ENCODE data around the gene DES. TPM values are rescaled to one million over a fixed set of nuclear protein-coding genes. Genes with fewer than 3 reads are reported as not detected.

Gene DES
- total and polyA plus RNA-seq, 2 experiments from 2014 or later, result 1.3 to 2.0 TPM

DNA sequence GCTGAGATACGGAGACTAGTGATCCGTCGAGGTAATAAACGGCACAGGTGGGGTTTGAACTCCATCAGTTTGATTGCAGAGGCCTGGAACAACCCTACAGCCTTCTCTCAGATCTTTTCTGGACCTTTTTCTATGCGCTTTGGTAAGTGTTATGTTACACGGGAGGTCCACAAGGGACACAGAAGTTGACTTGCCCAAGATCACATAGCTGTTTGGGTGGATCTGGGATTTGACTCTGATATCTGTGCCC is 29.3 kb upstream of the DES start:
- no peak for DNase-seq (ENCODE audit: low spot score)
- H3K4me1 Mint-ChIP-seq, result peaks cover 7% of the 10 kb centered on the region
- Histone ChIP-seq H4K20me1 (replicated peaks; ENCODE audit: insufficient read depth) (no peaks in the 10 kb centered on the region), H2AFZ (peak overlapping the region; percentile 99), H3K27me3 (ENCODE audit: insufficient read depth) (no peaks in the 10 kb centered on the region), H3K4me3 (peak overlapping the region; percentile 56), H3K4me1 (ENCODE audit: insufficient read depth) (no peaks in the 10 kb centered on the region), H3K27ac (ENCODE audit: low read depth) (no peak overlapping the region), H3F3A (replicated peaks; ENCODE audit: low read depth) (peaks cover 7% of the 10 kb centered on the region; the same call in 1 of the 2 replicates), H3K9me2 (ENCODE audit: insufficient read depth) (no peaks in the 10 kb centered on the region), H3K79me2 (replicated peaks; ENCODE audit: insufficient read depth) (no peaks in the 10 kb centered on the region), H3K36me3 (ENCODE audit: insufficient read depth) (no peaks in the 10 kb centered on the region), H3K4me2 (peak overlapping the region; percentile 71)
- no peaks in the 10 kb centered on the region; the same call in 2 of the 3 replicates for H3K9me3 Mint-ChIP-seq
- peaks cover 7% of the 10 kb centered on the region for H3K27me3 Mint-ChIP-seq (ENCODE audit: insufficient read depth, low read depth, poor library complexity)
- H3K27ac Mint-ChIP-seq, result no peak overlapping the region
- peak overlapping the region; percentile 73 for H3K4me3 Mint-ChIP-seq
- TF ChIP-seq ZNF114 (CRISPR knock-in tag; IDR thresholded peaks at IDR 0.05) (no peak), ZNF331 (CRISPR knock-in tag; IDR thresholded peaks at IDR 0.05; ENCODE audit: low read depth) (no peak), JUNB (IDR thresholded peaks at IDR 0.05; ENCODE audit: unreplicated experiment) (no peak), POLR2AphosphoS5 (IDR thresholded peaks at IDR 0.05; ENCODE audit: low read depth) (no peak), CTCF (conservative IDR thresholded peaks at IDR 0.05; ENCODE audit: low read depth in 2 of 2) (no peak), STAT1 (IDR thresholded peaks at IDR 0.05; ENCODE audit: unreplicated experiment) (no peak), NANOG (IDR thresholded peaks at IDR 0.05; ENCODE audit: borderline replicate concordance) (no peak), CREB1 (CRISPR knock-in tag; IDR thresholded peaks at IDR 0.05; ENCODE audit: low read depth) (no peak), EZH2 (IDR thresholded peaks at IDR 0.05; ENCODE audit: low read depth, unreplicated experiment) (no peak), REST (IDR thresholded peaks at IDR 0.05; ENCODE audit: unreplicated experiment) (no peak), EZH2phosphoT487 (IDR thresholded peaks at IDR 0.05; ENCODE audit: unreplicated experiment) (no peak)
- TF ChIP-seq, protein P1, sequence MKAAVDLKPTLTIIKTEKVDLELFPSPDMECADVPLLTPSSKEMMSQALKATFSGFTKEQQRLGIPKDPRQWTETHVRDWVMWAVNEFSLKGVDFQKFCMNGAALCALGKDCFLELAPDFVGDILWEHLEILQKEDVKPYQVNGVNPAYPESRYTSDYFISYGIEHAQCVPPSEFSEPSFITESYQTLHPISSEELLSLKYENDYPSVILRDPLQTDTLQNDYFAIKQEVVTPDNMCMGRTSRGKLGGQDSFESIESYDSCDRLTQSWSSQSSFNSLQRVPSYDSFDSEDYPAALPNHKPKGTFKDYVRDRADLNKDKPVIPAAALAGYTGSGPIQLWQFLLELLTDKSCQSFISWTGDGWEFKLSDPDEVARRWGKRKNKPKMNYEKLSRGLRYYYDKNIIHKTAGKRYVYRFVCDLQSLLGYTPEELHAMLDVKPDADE (IDR thresholded peaks at IDR 0.05), result no peak
- TF ChIP-seq, protein P2, sequence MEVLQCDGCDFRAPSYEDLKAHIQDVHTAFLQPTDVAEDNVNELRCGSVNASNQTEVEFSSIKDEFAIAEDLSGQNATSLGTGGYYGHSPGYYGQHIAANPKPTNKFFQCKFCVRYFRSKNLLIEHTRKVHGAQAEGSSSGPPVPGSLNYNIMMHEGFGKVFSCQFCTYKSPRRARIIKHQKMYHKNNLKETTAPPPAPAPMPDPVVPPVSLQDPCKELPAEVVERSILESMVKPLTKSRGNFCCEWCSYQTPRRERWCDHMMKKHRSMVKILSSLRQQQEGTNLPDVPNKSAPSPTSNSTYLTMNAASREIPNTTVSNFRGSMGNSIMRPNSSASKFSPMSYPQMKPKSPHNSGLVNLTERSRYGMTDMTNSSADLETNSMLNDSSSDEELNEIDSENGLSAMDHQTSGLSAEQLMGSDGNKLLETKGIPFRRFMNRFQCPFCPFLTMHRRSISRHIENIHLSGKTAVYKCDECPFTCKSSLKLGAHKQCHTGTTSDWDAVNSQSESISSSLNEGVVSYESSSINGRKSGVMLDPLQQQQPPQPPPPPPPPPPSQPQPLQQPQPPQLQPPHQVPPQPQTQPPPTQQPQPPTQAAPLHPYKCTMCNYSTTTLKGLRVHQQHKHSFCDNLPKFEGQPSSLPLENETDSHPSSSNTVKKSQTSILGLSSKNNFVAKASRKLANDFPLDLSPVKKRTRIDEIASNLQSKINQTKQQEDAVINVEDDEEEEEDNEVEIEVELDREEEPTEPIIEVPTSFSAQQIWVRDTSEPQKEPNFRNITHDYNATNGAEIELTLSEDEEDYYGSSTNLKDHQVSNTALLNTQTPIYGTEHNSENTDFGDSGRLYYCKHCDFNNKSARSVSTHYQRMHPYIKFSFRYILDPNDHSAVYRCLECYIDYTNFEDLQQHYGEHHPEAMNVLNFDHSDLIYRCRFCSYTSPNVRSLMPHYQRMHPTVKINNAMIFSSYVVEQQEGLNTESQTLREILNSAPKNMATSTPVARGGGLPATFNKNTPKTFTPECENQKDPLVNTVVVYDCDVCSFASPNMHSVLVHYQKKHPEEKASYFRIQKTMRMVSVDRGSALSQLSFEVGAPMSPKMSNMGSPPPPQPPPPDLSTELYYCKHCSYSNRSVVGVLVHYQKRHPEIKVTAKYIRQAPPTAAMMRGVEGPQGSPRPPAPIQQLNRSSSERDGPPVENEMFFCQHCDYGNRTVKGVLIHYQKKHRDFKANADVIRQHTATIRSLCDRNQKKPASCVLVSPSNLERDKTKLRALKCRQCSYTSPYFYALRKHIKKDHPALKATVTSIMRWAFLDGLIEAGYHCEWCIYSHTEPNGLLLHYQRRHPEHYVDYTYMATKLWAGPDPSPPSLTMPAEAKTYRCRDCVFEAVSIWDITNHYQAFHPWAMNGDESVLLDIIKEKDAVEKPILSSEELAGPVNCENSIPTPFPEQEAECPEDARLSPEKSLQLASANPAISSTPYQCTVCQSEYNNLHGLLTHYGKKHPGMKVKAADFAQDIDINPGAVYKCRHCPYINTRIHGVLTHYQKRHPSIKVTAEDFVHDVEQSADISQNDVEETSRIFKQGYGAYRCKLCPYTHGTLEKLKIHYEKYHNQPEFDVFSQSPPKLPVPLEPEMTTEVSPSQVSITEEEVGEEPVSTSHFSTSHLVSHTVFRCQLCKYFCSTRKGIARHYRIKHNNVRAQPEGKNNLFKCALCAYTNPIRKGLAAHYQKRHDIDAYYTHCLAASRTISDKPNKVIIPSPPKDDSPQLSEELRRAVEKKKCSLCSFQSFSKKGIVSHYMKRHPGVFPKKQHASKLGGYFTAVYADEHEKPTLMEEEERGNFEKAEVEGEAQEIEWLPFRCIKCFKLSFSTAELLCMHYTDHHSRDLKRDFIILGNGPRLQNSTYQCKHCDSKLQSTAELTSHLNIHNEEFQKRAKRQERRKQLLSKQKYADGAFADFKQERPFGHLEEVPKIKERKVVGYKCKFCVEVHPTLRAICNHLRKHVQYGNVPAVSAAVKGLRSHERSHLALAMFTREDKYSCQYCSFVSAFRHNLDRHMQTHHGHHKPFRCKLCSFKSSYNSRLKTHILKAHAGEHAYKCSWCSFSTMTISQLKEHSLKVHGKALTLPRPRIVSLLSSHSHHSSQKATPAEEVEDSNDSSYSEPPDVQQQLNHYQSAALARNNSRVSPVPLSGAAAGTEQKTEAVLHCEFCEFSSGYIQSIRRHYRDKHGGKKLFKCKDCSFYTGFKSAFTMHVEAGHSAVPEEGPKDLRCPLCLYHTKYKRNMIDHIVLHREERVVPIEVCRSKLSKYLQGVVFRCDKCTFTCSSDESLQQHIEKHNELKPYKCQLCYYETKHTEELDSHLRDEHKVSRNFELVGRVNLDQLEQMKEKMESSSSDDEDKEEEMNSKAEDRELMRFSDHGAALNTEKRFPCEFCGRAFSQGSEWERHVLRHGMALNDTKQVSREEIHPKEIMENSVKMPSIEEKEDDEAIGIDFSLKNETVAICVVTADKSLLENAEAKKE (CRISPR knock-in tag; IDR thresholded peaks at IDR 0.05), result no peak
- H3K36me3 Mint-ChIP-seq (ENCODE audit: low read depth), result peaks cover 21% of the 10 kb centered on the region
- ATAC-seq, result no peak
